ENCODE measurements around the gene IFIT3.

The IFIT3 gene

GRCh38 chr10:89388806-89389205 is 61.0 kb downstream of the IFIT3 start:
- Histone ChIP-seq H3K27ac (ENCODE audit: extremely low read depth, low read depth, low read length) (no peak overlapping the region), H3K9me3 (ENCODE audit: control insufficient read depth, insufficient read depth, low read depth, low read length) (no peaks in the 10 kb centered on the region), H3K4me1 (ENCODE audit: control insufficient read depth, insufficient read depth, low read length) (0 out of 2 replicates have a peak, but pooled peaks cover 4% of the 10 kb centered on the region), H3K36me3 (ENCODE audit: control insufficient read depth in 2 of 2, insufficient read depth in 1 of 2, low read length in 2 of 2) (no peaks in the 10 kb centered on the region), H3K4me3 (ENCODE audit: low read depth, low read length) (no peak overlapping the region)
- ChIA-PET CTCF (interaction anchor here (0.6 to 2.3 kb wide), 8 partner anchors 19 to 1505 kb away, joined by 3 to 8 read pairs (median 4); partner anchors contain the start of genes HTR7 and LIPA), POLR2A (no interaction called here)
- TF ChIP-seq ZNF518A (tag by site-specific recombination; conservative IDR thresholded peaks at IDR 0.05; ENCODE audit: low read depth) (no peak), ZNF132 (tag by site-specific recombination; IDR thresholded peaks at IDR 0.05; ENCODE audit: borderline replicate concordance) (no peak), ZBTB8A (tag by site-specific recombination; IDR thresholded peaks at IDR 0.05) (no peak), ZNF155 (tag by site-specific recombination; IDR thresholded peaks at IDR 0.05) (no peak), ZNF521 (tag by site-specific recombination; IDR thresholded peaks at IDR 0.05) (no peak), ZNF600 (tag by site-specific recombination; IDR thresholded peaks at IDR 0.05) (no peak)

GRCh38 chr10:89389254-89389653 is 61.5 kb downstream of the IFIT3 start:
- 0 out of 2 replicates have a peak, but pooled peaks cover 4% of the 10 kb centered on the region for H3K4me1 ChIP-seq (ENCODE audit: control insufficient read depth, insufficient read depth, low read length)
- no peaks in the 10 kb centered on the region for H3K9me3 ChIP-seq (ENCODE audit: control insufficient read depth, insufficient read depth, low read depth, low read length)
- POLR2A ChIA-PET = no interaction called here
- no peak overlapping the region for H3K27ac ChIP-seq (ENCODE audit: extremely low read depth, low read depth, low read length)
- TF ChIP-seq ZNF654 (tag by site-specific recombination; IDR thresholded peaks at IDR 0.05; ENCODE audit: low read depth) = peak; percentile 58
- no peak for TF ChIP-seq EGR2 (tag by site-specific recombination; IDR thresholded peaks at IDR 0.05; ENCODE audit: low read depth)
- 0 out of 2 replicates have a peak, but pooled peaks have one; percentile 28 for TF ChIP-seq CTCF (tag by site-specific recombination; IDR thresholded peaks at IDR 0.05)
- TF ChIP-seq ZNF623 (tag by site-specific recombination; IDR thresholded peaks at IDR 0.05) = no peak
- CTCF ChIA-PET = interaction anchor here (0.6 to 2.3 kb wide), 10 partner anchors 20 to 1469 kb away, joined by 3 to 8 read pairs (median 4); partner anchors contain the start of genes HTR7 and LIPA
- H3K4me3 ChIP-seq (ENCODE audit: low read depth, low read length) = no peak overlapping the region
- H3K36me3 ChIP-seq (ENCODE audit: control insufficient read depth in 2 of 2, insufficient read depth in 1 of 2, low read length in 2 of 2) = no peaks in the 10 kb centered on the region
